ENCODE results near the gene RACGAP1.
A peak's percentile ranks its signal among the peaks of the same experiment; 100 is the strongest.

Gene RACGAP1

GRCh38 chr12:49963976-49964815 is 61.1 kb downstream of the RACGAP1 start:
- DNase-seq: no peak
- H3K27ac Mint-ChIP-seq: no peak overlapping the region
- no peaks in the 10 kb centered on the region for H3K9me3 Mint-ChIP-seq
- peaks cover 58 to 73% of the 10 kb centered on the region in 2 donors for H3K27me3 Mint-ChIP-seq
- ATAC-seq (replicated peaks): no peak
- H3K4me3 Mint-ChIP-seq: no peak overlapping the region
- H3K4me1 Mint-ChIP-seq (ENCODE audit: low read depth in 2 of 2): peaks cover 7 to 8% of the 10 kb centered on the region in 2 donors
- H3K36me3 Mint-ChIP-seq (ENCODE audit: insufficient read depth): no peaks in the 10 kb centered on the region

GRCh38 chr12:49962861-49963765 is 62.2 kb downstream of the RACGAP1 start:
- Mint-ChIP-seq H3K36me3 (ENCODE audit: insufficient read depth) (no peaks in the 10 kb centered on the region), H3K4me3 (peak overlapping the region; percentile 9 to 46), H3K4me1 (ENCODE audit: low read depth in 2 of 2) (peaks cover 7 to 8% of the 10 kb centered on the region in 2 donors), H3K9me3 (no peaks in the 10 kb centered on the region), H3K27me3 (peaks cover 69 to 84% of the 10 kb centered on the region in 2 donors), H3K27ac (no peak overlapping the region)
- ATAC-seq (replicated peaks): no peak
- DNase-seq: no peak

GRCh38 chr12:49961993-49962764 is 63.1 kb downstream of the RACGAP1 start:
- DNase-seq: no peak
- no peaks in the 10 kb centered on the region for H3K36me3 Mint-ChIP-seq (ENCODE audit: insufficient read depth)
- H3K27me3 Mint-ChIP-seq: peaks cover 78 to 92% of the 10 kb centered on the region in 2 donors
- no peaks in the 10 kb centered on the region for H3K9me3 Mint-ChIP-seq
- H3K4me3 Mint-ChIP-seq: peak overlapping the region; percentile 9 to 46
- peaks cover 6 to 7% of the 10 kb centered on the region in 2 donors for H3K4me1 Mint-ChIP-seq (ENCODE audit: low read depth in 2 of 2)
- no peak overlapping the region for H3K27ac Mint-ChIP-seq
- ATAC-seq (replicated peaks): no peak

GRCh38 chr12:49961111-49961922 is 64.0 kb downstream of the RACGAP1 start, which contains the start of gene AQP5:
Gene AQP5, plus strand, starts transcription at chr12:49961872. Its CDS starts 146 bp downstream, at chr12:49962018.
- Mint-ChIP-seq H3K4me1 (ENCODE audit: low read depth in 2 of 2) (peaks cover 3 to 5% of the 10 kb centered on the region in 2 donors), H3K9me3 (no peaks in the 10 kb centered on the region), H3K4me3 (peak within 1 kb of the TSS; percentile 22 to 46), H3K36me3 (ENCODE audit: insufficient read depth) (no peaks in the 10 kb centered on the region), H3K27me3 (peaks cover 85 to 92% of the 10 kb centered on the region in 2 donors), H3K27ac (no peak within 1 kb of the TSS)
- ATAC-seq (replicated peaks) (no peak), DNase-seq (no peak)

DNA sequence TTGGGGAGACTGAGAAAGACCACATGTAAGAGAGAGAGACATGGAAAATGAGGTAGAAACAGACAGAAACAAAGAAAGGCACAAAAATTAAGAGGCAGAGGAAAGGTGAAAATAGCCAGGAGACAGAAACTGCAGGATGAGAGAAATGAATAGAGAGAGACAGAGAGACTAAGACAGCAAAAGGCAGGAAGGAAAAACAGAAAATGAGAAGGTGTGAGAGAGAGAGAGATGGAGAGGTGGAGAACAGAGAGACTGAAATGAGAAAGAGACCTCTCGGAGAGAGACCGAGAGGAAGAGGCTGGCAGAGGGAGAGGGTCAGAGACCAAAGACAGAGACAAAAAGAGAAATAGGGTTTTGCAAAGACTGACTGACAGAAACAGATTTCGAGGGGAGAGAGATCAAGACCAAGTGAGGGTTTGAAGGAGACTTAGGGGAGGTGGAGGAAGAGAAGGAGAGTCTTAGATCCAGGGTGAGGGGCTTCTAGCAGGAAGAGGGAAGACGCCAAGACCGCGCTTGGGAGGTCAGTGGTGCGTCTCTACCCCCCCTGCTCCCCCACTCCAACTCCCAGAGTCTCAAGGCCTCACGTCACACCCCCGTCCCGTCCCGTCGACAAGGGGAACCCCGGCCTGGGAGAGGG is 64.7 kb downstream of the RACGAP1 start:
- H3K4me3 Mint-ChIP-seq: peak overlapping the region; percentile 9 to 22
- ATAC-seq (replicated peaks) (no peak), DNase-seq (no peak)
- no peaks in the 10 kb centered on the region for H3K9me3 Mint-ChIP-seq
- H3K4me1 Mint-ChIP-seq (ENCODE audit: low read depth in 2 of 2): peaks cover 3 to 5% of the 10 kb centered on the region in 2 donors
- peaks cover 83 to 92% of the 10 kb centered on the region in 2 donors for H3K27me3 Mint-ChIP-seq
- H3K27ac Mint-ChIP-seq: no peak overlapping the region
- H3K36me3 Mint-ChIP-seq (ENCODE audit: insufficient read depth): no peaks in the 10 kb centered on the region

DNA sequence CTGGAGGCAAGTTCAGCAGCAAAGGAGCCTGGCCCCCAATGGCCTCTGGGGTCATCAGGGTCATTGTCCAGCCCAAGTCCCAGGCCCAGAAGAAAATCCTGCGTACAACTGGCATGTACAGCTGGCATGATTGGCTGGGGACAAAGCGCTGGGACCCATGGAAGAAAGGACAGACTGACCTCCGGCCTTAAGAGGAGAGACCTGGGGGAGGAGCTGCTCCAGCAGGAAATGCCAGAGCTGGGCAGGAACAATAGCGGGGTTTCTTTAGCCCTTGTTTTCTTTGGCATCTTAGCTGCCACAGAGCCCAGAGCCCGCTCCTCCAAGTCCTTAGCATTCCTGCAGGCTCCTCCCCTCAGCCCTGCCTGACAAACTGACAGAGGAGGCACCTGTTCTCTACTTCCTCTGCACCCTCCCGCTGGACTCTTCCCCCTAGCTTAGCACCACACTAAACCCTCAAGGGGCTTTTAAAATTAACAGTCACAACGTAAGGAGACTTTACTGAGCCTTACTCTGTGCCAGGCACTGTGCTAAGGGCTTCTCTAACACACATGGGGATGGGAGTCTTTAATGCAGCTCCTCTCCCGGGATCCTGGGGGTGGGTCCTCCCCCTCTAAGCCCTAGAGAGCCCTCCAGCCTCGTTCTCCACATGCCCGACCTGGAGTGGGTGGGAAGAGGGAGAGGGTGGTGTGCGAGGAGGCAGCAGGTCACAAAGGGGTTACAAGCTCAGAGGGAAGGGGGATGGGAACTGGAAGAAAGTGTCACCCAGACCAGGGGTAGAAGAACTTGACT is 65.4 kb downstream of the RACGAP1 start:
- ATAC-seq (replicated peaks) (no peak), DNase-seq (no peak)
- Mint-ChIP-seq H3K4me3 (peak overlapping the region in 1 of 2 donors; percentile 22), H3K4me1 (ENCODE audit: low read depth in 2 of 2) (peaks cover 3 to 5% of the 10 kb centered on the region in 2 donors), H3K9me3 (no peaks in the 10 kb centered on the region), H3K27ac (no peak overlapping the region), H3K36me3 (ENCODE audit: insufficient read depth) (no peaks in the 10 kb centered on the region), H3K27me3 (peaks cover 81 to 89% of the 10 kb centered on the region in 2 donors)

GRCh38 chr12:49957570-49957967 is 67.7 kb downstream of the RACGAP1 start:
- DNase-seq (no peak), ATAC-seq (replicated peaks) (no peak)
- H3K36me3 Mint-ChIP-seq (ENCODE audit: insufficient read depth): no peaks in the 10 kb centered on the region
- H3K27ac Mint-ChIP-seq: no peak overlapping the region
- no peak overlapping the region for H3K4me3 Mint-ChIP-seq
- H3K4me1 Mint-ChIP-seq (ENCODE audit: low read depth in 2 of 2): peaks cover 3 to 5% of the 10 kb centered on the region in 2 donors
- H3K9me3 Mint-ChIP-seq: no peaks in the 10 kb centered on the region
- H3K27me3 Mint-ChIP-seq: peaks cover 75 to 89% of the 10 kb centered on the region in 2 donors

DNA sequence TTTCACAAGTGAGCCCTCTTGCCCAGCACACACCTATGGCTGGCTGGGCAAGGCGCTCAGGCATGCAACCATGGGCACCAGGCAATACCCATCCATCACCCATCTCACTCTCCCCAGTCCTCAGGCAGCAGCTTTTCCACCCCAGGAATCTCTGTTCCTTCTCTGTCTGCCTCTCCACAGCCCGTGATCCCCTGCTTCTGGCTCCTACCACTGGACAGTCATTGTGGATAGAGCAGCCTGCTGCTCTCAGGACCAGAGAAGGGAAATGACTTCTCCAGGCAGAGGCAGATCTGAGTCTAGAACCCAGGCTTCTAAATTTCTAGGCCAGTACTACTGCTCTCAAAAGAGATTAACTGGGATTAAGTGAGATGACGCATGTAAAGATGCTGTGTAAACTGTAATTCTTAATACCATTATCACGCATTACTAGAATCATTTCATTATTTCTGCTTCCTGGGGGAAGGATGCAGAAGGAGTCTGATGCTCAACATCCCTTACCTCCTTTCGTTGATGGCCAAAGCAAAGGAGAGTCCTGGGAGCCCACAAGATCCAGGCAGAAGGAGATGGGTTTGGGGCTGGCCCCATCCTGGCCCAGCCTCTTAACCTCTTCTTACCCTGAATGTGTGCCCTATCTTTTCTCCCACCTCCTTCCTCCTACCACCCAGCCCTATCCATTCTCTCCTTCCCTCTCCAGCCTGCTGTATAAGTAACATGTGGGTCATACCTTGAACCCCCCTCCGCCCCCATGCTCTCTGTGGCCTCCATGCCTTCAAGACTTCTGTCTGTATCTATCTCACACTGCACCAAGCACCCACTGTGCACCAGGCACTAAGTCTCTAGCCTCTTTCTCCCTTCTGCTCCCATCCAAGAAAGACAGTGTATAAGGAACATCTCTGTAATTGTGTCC is 68.4 kb downstream of the RACGAP1 start:
- ATAC-seq (replicated peaks): no peak

DNA sequence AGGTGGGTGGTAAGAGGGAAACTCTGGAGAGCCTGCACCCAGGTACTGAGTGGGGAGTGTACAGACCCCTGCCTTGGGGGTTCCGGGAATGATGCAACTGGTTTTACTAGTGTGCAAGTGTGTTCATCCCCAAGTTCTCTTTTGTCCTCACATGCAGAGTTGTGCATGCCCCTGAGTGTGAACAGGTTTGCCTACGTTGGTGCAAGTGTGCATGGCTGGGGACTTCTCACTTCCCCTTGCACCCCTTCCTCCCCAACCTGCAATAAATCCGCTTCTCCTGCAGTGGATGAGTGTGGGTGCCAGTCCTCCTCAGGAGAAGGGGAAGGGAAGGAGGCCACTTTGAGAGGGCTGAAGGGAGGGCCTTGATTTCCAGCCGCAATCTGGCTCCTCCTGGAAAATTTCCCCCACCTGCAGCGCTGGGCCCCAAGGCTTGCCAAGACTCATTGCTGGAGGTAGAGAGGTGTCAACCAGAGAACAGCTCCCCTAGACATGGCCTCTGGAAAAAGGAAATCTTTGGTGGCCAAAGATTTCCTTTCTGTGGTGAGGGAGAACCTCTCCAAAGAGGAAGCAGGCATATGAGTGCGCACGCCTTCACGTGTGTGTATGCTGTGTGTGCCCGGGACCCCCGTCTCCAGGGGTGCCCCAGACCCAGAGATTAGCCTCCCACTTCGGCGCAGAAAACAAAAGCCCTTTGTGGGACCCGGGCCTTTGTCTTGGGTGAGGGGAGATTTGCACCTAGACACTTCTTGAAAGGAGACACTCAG is 69.2 kb downstream of the RACGAP1 start:
- no peaks in the 10 kb centered on the region for H3K36me3 Mint-ChIP-seq (ENCODE audit: insufficient read depth)
- H3K4me1 Mint-ChIP-seq (ENCODE audit: low read depth in 2 of 2): peaks cover 3 to 5% of the 10 kb centered on the region in 2 donors
- H3K27me3 Mint-ChIP-seq: peaks cover 72 to 95% of the 10 kb centered on the region in 2 donors
- DNase-seq (no peak), ATAC-seq (replicated peaks) (no peak)
- no peak overlapping the region for H3K4me3 Mint-ChIP-seq
- no peak overlapping the region for H3K27ac Mint-ChIP-seq
- no peaks in the 10 kb centered on the region for H3K9me3 Mint-ChIP-seq

More for the DNA sequence above, 68.4 kb downstream of the RACGAP1 start:
- H3K4me3 Mint-ChIP-seq: no peak overlapping the region
- DNase-seq: no peak
- no peaks in the 10 kb centered on the region for H3K36me3 Mint-ChIP-seq (ENCODE audit: insufficient read depth)
- peaks cover 3 to 5% of the 10 kb centered on the region in 2 donors for H3K4me1 Mint-ChIP-seq (ENCODE audit: low read depth in 2 of 2)
- H3K27me3 Mint-ChIP-seq: peaks cover 69 to 88% of the 10 kb centered on the region in 2 donors
- no peak overlapping the region for H3K27ac Mint-ChIP-seq
- H3K9me3 Mint-ChIP-seq: no peaks in the 10 kb centered on the region

Measured in effector memory CD8-positive, alpha-beta T cell (primary cell).